Midbrain (tissue), 1 donor: Measurements from ENCODE around the gene SMIM9.
"Not testable (repeated sequence)": the region's sequence is repeated elsewhere in the genome, so short reads cannot be mapped to it uniquely, and the experiment has no call there.

Experiments
- DNase-seq: peaks from one replicate; lab custom pipeline; 2025; lab: John Stamatoyannopoulos, UW

The SMIM9 gene

DNA sequence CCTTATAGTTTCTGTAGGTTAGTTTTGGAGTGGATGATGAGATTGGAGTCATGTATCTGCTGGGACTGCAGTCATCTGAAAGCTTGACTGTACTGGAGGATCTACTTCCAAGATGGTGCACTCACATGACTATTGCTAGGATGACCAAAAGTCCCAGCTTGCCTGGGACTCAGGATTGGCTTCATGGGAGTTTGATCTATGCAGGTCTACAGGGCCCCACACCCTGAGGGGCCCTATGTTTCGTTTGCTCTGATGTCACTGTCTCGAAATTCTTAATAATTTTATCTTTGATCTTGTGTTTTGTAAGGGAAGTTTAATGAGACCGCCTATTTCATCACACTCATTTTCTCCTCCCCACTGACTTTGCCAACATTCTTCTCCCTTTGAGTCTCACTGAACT, at the start of gene SMIM9:
Gene SMIM9, minus strand, starts transcription at position 101 of the 400 bp plus-strand sequence. CDS start 3,806 bp downstream, outside the sequence.
- DNase-seq: no peak

DNA sequence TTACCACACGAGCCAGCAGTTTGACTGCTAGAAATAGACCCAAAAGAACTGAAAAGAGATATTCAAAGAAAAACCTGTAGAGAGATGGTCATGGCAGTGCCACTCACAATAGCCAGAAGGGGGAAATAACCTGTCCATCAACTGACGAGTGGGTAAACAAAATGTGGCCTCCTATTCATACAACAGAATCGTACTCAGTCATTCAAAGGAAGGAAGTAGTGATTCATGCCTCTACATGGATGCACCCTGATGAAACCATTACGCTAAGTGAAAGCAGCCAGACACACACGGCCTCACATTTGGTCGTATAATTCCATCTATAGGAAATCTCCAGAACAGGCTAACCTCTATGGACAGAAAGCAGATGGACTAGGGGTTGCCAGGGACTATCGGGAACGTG, 49.6 kb upstream of the SMIM9 start:
- not testable (repeated sequence) for DNase-seq

- DNase-seq: no peak
Observed at GRCh38 chrX:154873329-154873728, 38.9 kb upstream of the SMIM9 start.

- not testable (repeated sequence) for DNase-seq
Observed at GRCh38 chrX:154868522-154868921, 34.1 kb upstream of the SMIM9 start.

DNA sequence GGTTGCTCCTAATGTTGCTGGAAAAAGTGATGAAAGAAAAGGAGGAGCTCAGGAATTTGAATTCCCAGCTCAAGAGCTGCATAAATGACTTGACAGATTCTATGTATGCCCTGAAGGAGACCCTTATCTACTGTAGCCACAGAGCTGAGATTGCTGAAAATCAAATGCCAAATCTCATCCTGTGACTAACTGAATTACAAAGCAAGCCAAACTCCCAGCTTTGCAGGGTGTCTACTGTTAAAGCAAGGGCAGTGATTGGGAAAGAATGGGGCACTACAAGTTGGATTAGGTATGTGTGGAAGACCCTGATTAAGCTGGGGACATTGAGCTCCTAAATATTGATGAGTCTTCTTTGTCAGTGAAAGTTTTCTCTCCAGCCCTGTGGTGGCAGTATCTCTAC, 20.8 kb upstream of the SMIM9 start:
- DNase-seq: no peak

DNA sequence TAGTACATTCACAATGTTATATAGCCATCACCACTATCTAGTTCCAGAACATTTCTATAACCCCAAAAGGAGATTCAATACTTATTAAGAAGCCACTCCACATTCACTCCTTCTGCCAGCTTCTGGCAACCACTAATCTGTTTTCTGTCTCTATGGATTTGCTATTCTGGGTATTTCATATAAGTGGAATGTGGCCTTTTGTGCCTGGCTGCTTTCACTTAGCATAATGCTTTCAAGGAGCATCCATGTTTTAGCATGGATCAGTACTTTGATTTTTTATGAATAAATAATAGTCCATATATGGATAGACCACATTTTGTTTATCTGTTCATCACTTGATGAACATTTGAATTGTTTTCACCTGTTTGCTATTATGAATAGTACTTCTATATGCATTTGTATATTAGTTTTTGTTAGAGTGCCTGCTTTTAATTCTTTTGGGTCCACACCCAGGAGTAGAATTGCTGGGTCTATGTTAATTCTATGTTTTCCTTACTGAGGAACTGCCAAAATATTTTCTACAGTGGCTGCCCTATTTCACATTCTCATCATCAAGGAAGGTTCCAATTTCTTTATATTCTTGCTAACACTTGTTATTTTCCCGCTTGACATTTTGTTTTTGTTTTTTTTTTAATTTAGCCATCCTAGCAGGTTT, 16.6 kb upstream of the SMIM9 start:
- DNase-seq: no peak

- DNase-seq: peak; percentile 4
Observed at GRCh38 chrX:154840856-154841255, 6.4 kb upstream of the SMIM9 start.

- DNase-seq: no peak
Observed at GRCh38 chrX:154836163-154836562, 1.7 kb upstream of the SMIM9 start.

GRCh38 chrX:154833746-154834274, 652 bp downstream of the SMIM9 start:
- no peak for DNase-seq

- DNase-seq: no peak
Observed at GRCh38 chrX:154829926-154830442, 4.5 kb downstream of the SMIM9 start.

- no peak for DNase-seq
Observed at GRCh38 chrX:154829134-154829533, 5.3 kb downstream of the SMIM9 start.

- DNase-seq: no peak
Observed at GRCh38 chrX:154828016-154828408, 6.5 kb downstream of the SMIM9 start.

DNA sequence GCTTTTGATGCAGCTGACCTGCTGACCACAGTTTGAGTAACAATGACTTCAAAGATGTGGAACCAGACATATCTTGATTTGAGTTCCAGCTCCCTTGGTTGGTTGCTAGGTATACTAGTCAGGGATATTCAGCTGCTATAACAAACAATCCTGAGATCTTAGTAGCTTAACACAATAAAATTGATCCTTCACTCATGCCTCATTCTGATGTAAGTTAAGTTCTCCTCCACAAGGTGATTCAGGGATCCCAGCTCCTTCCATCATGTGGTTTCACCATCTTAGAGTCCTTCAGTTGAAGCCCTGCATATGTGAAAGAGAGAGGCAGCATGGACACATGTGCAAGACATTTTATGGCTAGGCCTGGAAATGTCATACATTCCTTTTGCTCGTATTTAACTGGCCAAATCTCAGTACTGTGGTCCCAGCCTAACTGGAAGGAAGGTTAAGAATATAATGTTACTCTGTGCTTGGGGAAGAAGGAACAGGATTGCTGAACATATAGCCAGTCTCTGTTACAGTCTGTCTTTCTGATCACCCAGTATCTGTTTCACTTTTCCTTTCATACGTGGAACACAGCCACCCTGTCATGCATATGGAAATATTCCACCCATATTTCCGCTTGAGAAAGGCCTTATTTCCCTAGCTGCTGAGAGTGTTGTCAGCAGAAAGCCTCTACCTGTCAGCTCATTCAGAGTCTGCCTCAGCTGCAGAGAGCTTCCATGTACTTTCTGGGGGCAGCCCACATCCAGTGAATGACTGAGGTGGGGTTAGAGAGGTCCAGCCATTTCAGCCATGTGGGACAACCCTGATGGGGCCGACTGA, 7.1 kb downstream of the SMIM9 start:
- no peak for DNase-seq

- DNase-seq: not testable (repeated sequence)
Observed at GRCh38 chrX:154825586-154825985, 8.9 kb downstream of the SMIM9 start.

- no peak for DNase-seq
Observed at GRCh38 chrX:154824638-154825037, 9.8 kb downstream of the SMIM9 start.

- DNase-seq: no peak
Observed at GRCh38 chrX:154822029-154822428, 12.4 kb downstream of the SMIM9 start.

- no peak for DNase-seq
Observed at GRCh38 chrX:154821523-154821922, 12.9 kb downstream of the SMIM9 start.

DNA sequence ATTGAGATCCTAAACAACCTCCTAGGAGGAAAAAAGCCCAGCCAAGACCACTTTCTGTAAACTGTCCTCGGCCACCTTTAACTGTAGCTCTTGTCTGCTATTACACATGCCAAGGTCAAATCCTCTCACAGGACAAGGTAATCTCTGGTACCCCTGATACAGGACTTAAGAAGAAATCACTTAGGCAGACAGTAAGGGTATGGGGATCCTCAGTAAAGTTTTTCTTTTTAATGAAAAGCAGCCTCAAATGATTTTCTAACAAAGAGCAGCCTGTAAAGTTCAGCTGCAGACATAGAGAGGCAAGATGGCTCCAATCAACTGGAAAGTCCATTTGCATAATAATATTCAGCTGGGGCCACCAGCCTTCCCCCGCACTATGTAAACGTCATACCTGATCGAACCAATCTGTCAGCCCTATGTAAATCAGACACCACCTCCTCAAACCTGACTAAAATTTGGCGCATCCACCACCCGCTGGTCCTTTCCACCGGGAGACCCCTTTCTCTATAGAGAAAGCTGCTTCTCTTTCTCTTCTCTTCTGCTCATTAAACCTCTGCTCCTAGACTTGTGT, 14.6 kb downstream of the SMIM9 start:
- DNase-seq: no peak

- no peak for DNase-seq
Observed at GRCh38 chrX:154818916-154819770, 15.3 kb downstream of the SMIM9 start.

- DNase-seq: not testable (repeated sequence)
Observed at GRCh38 chrX:154817048-154817618, 17.3 kb downstream of the SMIM9 start.

- DNase-seq: not testable (repeated sequence)
Observed at GRCh38 chrX:154816326-154816898, 18.1 kb downstream of the SMIM9 start.
